ENCODE measurements around the gene GPRC5A. TPM values are rescaled to one million over a fixed set of nuclear protein-coding genes. Genes with fewer than 3 reads are reported as not detected.
"Not testable (repeated sequence)": the region's sequence is repeated elsewhere in the genome, so short reads cannot be mapped to it uniquely, and the experiment has no call there.

Gene GPRC5A
- total RNA-seq: 1 to 10 TPM; 1.9 to 2.7 TPM
- polyA plus RNA-seq (ENCODE audit: insufficient read depth, low read depth, low replicate concordance): 2.8 TPM
- long read RNA-seq, donor 1, full-length matches to known transcripts: 1 of 1 reads
- long read RNA-seq, donor 1, partial matches to known transcripts: 0 of 1 reads
- long read RNA-seq, donor 1, other reads (novel, unspliced or antisense): 0 of 1 reads
- long read RNA-seq, donor 2, full-length matches to known transcripts: 1 of 1 reads
- long read RNA-seq, donor 2, partial matches to known transcripts: 0 of 1 reads
- long read RNA-seq, donor 2, other reads (novel, unspliced or antisense): 0 of 1 reads

DNA sequence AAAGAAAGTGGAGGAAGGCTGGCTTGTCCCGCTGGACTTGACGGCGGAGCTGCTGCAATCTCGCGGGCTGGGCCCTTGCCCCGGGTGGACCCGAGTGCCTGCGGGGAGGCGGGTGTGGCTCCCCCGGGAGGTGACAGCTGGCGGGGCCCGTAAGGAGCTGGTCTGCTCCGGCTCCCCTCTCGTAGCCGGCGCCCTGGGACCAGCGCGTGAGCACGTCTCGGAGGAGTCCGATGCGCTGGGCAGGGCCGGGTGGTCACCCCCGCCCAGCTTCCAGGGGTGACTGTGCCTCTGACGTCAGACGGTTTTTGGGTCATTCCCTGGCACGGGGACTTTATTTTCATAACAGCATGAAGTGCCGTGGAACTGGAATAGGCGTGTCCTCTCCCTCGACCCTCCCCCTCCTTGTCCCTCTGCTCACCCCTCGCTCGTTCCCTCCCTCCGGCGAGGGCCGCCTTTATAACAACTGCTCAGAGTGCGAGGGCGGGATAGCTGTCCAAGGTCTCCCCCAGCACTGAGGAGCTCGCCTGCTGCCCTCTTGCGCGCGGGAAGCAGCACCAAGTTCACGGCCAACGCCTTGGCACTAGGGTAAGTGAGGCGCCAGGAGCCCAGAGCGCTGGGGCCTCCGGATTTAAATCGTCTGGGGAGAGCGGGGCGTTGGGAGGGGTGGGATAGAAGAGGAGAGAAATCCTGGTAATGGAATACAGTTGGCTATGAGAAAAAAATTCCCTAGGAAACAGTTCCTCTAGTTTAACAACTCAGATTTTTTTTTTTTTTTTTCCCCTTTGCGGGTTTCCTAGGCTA, at the start of gene GPRC5A:
Gene GPRC5A, plus strand, starts transcription at position 483 of the 801 bp plus-strand sequence. CDS start 16,688 bp downstream, outside the sequence.
- H3K27me3 ChIP-seq: no peaks in the 10 kb centered on the region
- intact Hi-C loops (cut with DNase I; ENCODE audit: low total_unique reads): no loop called here
- peak within 1 kb of the TSS; percentile 24 to 57 for H3K4me3 ChIP-seq
- WGBS, 2 donors: 1% methylated on average over 50 of the region's 50 CpGs
- H3K27ac ChIP-seq: peak within 1 kb of the TSS; percentile 72 to 76
- H3K4me1 ChIP-seq: peaks cover 14% of the 10 kb centered on the region
- no peaks in the 10 kb centered on the region for H3K36me3 ChIP-seq (ENCODE audit: low read depth, missing control alignments)
- no peaks in the 10 kb centered on the region for H3K9me3 ChIP-seq
- DNase-seq: peak; percentile 87
- TF ChIP-seq CTCF (IDR thresholded peaks at IDR 0.05) (no peak), POLR2A (IDR thresholded peaks at IDR 0.05) (no peak)

- 87 to 97% methylated on average over 4 of the region's 4 CpGs for WGBS, 2 donors
- Histone ChIP-seq H3K9me3 (no peaks in the 10 kb centered on the region), H3K27me3 (no peaks in the 10 kb centered on the region), H3K27ac (no peak overlapping the region), H3K4me3 (no peak overlapping the region), H3K4me1 (no peaks in the 10 kb centered on the region), H3K36me3 (ENCODE audit: low read depth, missing control alignments) (no peaks in the 10 kb centered on the region)
- intact Hi-C loops (cut with DNase I; ENCODE audit: low total_unique reads): no loop called here
- TF ChIP-seq CTCF (IDR thresholded peaks at IDR 0.05) (no peak), POLR2A (IDR thresholded peaks at IDR 0.05) (no peak)
- DNase-seq: no peak
Observed at GRCh38 chr12:12845794-12846243, 45.5 kb upstream of the GPRC5A start.

DNA sequence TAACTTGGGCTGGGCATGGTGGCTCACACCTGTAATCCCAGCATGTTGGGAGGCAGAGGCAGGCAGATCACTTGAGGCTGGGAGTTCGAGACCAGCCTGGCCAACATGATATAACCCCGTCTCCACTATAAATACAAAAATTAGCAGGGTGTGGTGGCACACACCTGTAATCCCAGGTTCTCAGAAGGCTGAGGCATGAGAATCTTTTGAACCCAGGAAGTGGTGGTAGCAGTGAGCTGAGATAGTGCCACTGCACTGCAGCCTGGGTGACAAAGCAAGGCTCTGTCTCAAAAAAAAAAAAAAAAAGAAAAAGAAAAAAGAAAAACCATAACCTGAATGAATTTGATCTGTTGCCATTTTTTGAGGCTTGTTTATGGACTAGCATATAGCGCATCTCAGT, 44.6 kb upstream of the GPRC5A start:
- H3K27ac ChIP-seq; H3K9me3 ChIP-seq; DNase-seq; H3K4me1 ChIP-seq; H3K36me3 ChIP-seq (ENCODE audit: low read depth, missing control alignments); H3K27me3 ChIP-seq; intact Hi-C loops (cut with DNase I; ENCODE audit: low total_unique reads); H3K4me3 ChIP-seq: not testable (repeated sequence)
- 94 to 97% methylated on average over 3 of the region's 3 CpGs for WGBS, 2 donors

DNA sequence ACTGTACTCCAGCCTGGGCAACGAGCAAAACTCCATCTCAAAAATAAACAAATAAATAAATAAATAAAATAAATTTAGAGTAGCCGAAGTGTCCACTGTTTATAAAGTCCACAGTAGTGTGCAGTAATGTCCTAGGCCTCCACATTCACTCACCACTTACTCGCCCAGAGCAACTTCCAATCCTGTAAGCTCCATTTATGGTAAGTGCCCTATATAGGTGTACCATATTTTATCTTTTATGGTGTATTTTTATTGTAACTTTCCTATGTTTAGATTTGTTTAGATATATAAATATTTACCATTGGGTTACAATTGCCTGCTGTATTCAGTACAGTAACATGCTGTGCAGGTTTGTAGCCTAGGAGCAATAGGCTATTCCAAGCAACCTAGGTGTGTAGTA, 37.9 kb upstream of the GPRC5A start:
- no peaks in the 10 kb centered on the region for H3K27me3 ChIP-seq
- H3K27ac ChIP-seq: no peak overlapping the region
- H3K36me3 ChIP-seq (ENCODE audit: low read depth, missing control alignments): no peaks in the 10 kb centered on the region
- no peaks in the 10 kb centered on the region for H3K4me1 ChIP-seq
- intact Hi-C loops (cut with DNase I; ENCODE audit: low total_unique reads): no loop called here
- DNase-seq: no peak
- H3K9me3 ChIP-seq: no peaks in the 10 kb centered on the region
- no peak overlapping the region for H3K4me3 ChIP-seq
- WGBS, 2 donors: 61 to 64% methylated on average over 3 of the region's 3 CpGs
- TF ChIP-seq POLR2A (IDR thresholded peaks at IDR 0.05) (no peak), CTCF (IDR thresholded peaks at IDR 0.05) (no peak)

DNA sequence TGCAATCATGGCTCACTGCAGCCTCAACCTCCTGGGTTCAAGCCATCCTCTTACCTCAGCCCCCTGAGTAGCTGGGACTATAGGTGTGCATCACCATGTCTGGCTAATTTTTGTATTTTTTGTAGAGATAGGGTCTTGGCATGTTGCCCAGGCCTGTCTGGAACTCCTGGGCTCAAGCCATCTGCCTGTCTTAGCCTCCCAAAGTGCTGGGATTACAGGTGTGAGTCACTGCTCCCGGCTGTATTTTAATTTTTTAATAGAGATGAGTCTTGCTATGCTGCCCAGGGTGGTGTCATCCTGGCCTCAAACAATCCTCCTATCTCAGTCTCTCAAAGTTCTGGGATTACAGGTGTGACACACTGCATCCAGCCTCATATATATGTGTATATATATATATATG, 31.7 kb upstream of the GPRC5A start:
- H3K9me3 ChIP-seq: no peaks in the 10 kb centered on the region
- H3K27ac ChIP-seq: no peak overlapping the region
- TF ChIP-seq CTCF (IDR thresholded peaks at IDR 0.05) (no peak), POLR2A (IDR thresholded peaks at IDR 0.05) (no peak)
- no peaks in the 10 kb centered on the region for H3K27me3 ChIP-seq
- DNase-seq: no peak
- WGBS, 2 donors: 64 to 78% methylated on average over 1 of the region's 1 CpG
- no peaks in the 10 kb centered on the region for H3K36me3 ChIP-seq (ENCODE audit: low read depth, missing control alignments)
- intact Hi-C loops (cut with DNase I; ENCODE audit: low total_unique reads): no loop called here
- no peak overlapping the region for H3K4me3 ChIP-seq
- H3K4me1 ChIP-seq: no peaks in the 10 kb centered on the region
